Subcutaneous abdominal adipose tissue (tissue), 5 donors: ENCODE measurements around the gene CFAP77.

Experiments
- H3K27ac ChIP-seq: one replicate; pipeline ENCODE4 v1.7.0; 2013; ENCODE audit warnings: low read depth, mild to moderate bottlenecking, inconsistent platforms, low read length, moderate library complexity
- H3K27me3 ChIP-seq, 5 donors: one replicate each; pipeline ENCODE4 v1.7.0; 2013; ENCODE audit warnings: low read length in 5 of 5, inconsistent platforms in 1 of 5; ENCODE audit not compliant: control insufficient read depth in 5 of 5, insufficient read depth in 4 of 5
- H3K36me3 ChIP-seq, 5 donors: one replicate each; pipeline ENCODE4 v1.7.0; 2013; ENCODE audit warnings: low read length in 5 of 5; ENCODE audit not compliant: control insufficient read depth in 5 of 5, insufficient read depth in 5 of 5
- H3K4me1 ChIP-seq, 5 donors: one replicate each; pipeline ENCODE4 v1.7.0; 2013; ENCODE audit warnings: low read length in 5 of 5, mild to moderate bottlenecking in 3 of 5, moderate library complexity in 1 of 5; ENCODE audit not compliant: control insufficient read depth in 5 of 5, insufficient read depth in 5 of 5
- H3K4me3 ChIP-seq, 5 donors: one replicate each; pipeline ENCODE4 v1.7.0; 2013; ENCODE audit warnings: low read length in 5 of 5, low read depth in 1 of 5
- H3K9ac ChIP-seq, 5 donors: one replicate each; pipeline ENCODE4 v1.7.0; 2013; ENCODE audit warnings: low read length in 5 of 5, mild to moderate bottlenecking in 4 of 5, moderate library complexity in 3 of 5
- H3K9me3 ChIP-seq, 5 donors: one replicate each; pipeline ENCODE4 v1.7.0; 2013; ENCODE audit warnings: low read length in 5 of 5; ENCODE audit not compliant: control insufficient read depth in 5 of 5
- donor health status: healthy.
- donor health status: healthy.
- donor health status: healthy.
- donor health status: healthy.
- donor health status: healthy.

Gene CFAP77

DNA sequence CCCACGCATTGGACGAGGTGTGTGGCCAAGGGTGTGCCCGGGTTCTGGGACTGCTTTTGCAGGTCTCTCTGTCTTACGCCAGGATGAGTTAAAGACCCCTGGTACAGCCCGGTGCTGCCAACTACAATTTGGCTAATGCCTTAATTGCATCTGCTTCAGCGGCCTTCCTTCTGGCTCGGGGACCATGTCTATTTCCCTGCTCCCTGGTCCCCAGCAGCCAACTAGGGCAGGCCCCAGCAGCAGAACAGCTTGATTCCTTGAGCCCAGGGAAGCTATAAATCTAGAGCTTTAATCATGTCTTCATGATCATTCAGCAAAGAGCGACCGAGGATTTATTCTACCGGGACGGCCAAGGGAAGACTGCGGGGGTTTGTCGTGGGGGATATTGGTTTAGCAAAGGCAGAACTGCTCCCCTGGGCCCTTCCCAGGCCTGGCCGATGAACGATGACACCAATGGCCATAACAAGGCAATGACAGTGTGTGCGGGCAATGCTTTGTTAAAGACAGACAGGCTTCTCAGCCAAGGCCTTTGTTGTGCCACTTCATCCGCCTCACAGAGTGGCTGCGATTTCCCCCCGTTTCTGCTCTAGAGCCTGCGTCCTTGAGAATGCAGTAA is 51.4 kb downstream of the CFAP77 start:
- Histone ChIP-seq H3K27ac (no peak overlapping the region), H3K9ac (no peak overlapping the region), H3K27me3 (peaks cover 0 to 34% (median 23%) of the 10 kb centered on the region in 5 donors), H3K36me3 (no peaks in the 10 kb centered on the region), H3K9me3 (peaks cover 0 to 3% (median 0%) of the 10 kb centered on the region in 5 donors), H3K4me3 (no peak overlapping the region), H3K4me1 (peaks cover 0 to 4% (median 0%) of the 10 kb centered on the region in 5 donors)

DNA sequence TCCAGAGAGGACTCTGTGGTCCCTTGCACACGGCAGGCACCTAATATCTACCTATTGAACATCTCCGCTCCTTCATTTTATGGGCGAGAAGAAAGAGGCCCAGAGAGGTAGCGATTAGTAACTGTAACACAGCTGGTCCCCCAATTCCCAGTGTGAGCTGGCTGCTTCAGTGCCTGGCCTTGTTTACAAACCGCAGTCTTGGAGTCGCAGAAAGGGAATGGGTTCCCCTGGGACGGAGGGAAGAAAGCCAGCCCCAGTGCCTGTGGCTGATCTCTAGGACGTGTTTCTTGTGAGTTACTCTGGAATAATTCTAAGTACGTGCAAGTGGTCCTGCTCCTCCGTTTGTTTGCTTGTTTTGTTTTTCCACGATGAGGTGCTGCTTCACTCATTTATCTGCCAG is 52.0 kb downstream of the CFAP77 start:
- peaks cover 0 to 3% (median 0%) of the 10 kb centered on the region in 5 donors for H3K9me3 ChIP-seq
- no peak overlapping the region for H3K4me3 ChIP-seq
- H3K36me3 ChIP-seq: no peaks in the 10 kb centered on the region
- peaks cover 0 to 4% (median 0%) of the 10 kb centered on the region in 5 donors for H3K4me1 ChIP-seq
- H3K9ac ChIP-seq: no peak overlapping the region
- H3K27ac ChIP-seq: no peak overlapping the region
- peaks cover 0 to 34% (median 23%) of the 10 kb centered on the region in 5 donors for H3K27me3 ChIP-seq

DNA sequence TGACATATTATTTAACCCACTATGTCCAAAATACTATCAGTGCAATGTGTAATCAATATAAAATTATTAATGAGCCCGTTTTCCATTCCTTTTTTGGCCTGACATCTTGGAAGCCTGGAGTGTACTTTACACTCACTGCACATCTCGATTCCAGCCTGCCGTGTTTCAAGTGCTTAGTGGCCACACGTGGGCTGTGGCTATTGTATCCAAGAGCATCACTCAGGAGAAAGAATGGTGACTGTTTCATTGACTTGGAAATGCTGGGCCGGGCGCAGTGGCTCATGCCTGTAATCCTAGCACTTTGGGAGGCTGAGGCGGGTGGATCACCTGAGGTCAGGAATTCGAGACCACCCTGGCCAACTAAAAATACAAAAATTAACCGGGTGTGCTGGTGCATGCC is 54.5 kb downstream of the CFAP77 start:
- Histone ChIP-seq H3K4me1 (peaks cover 0 to 4% (median 0%) of the 10 kb centered on the region in 5 donors), H3K36me3 (no peaks in the 10 kb centered on the region), H3K27ac (no peak overlapping the region), H3K9me3 (peaks cover 0 to 3% (median 0%) of the 10 kb centered on the region in 5 donors), H3K27me3 (peaks cover 0 to 27% (median 14%) of the 10 kb centered on the region in 5 donors), H3K4me3 (no peak overlapping the region), H3K9ac (no peak overlapping the region)

DNA sequence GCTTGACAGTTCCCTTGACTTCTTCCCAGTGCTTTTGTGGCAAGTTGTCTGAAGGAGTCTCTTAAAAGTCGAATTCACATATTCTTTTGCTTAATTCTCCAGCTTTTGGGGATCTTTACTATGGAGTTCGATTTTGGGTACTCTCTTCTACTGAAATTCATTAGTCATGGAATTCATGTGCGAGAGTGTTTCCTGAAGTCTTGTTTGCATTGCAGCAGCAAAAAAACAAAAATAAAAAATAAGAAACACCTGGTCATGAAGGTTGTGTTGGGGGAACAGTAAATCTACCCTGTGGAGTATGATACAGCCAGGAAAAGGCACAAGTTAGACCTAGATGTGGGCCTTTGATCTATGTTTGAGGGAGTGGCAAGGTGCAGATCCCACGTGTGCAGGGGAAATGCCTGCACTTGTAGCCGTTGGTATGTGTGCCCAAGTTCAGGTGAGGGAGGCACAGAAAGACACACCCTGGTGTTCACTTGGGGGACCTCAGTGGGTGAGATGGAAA is 55.2 kb downstream of the CFAP77 start:
- Histone ChIP-seq H3K27ac (no peak overlapping the region), H3K27me3 (peaks cover 0 to 21% (median 9%) of the 10 kb centered on the region in 5 donors), H3K9ac (no peak overlapping the region), H3K9me3 (peaks cover 0 to 3% (median 0%) of the 10 kb centered on the region in 5 donors), H3K4me3 (no peak overlapping the region), H3K36me3 (no peaks in the 10 kb centered on the region), H3K4me1 (peaks cover 0 to 4% (median 0%) of the 10 kb centered on the region in 5 donors)

DNA sequence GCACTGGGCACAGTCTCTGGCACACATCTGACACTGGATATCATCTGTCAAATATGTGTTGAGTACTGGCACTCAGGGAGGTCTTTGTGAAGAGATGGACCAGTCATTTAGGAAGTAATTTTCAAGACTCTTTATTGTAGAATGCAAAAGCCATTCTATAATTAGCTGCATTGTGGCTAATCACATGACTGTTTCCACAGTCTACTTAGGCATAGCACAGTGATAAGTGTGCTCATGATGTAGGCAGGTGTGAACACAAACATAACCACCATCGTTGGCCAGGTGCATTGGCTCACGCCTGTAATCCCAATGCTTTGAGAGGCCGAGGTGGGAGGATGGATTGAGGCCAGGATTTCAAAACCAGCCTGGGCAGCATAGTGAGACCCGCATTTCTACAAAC is 62.2 kb downstream of the CFAP77 start:
- H3K4me1 ChIP-seq: no peaks in the 10 kb centered on the region
- no peaks in the 10 kb centered on the region for H3K36me3 ChIP-seq
- H3K9me3 ChIP-seq: no peaks in the 10 kb centered on the region
- peaks cover 0 to 16% (median 9%) of the 10 kb centered on the region in 5 donors for H3K27me3 ChIP-seq
- no peak overlapping the region for H3K27ac ChIP-seq
- no peak overlapping the region for H3K9ac ChIP-seq
- no peak overlapping the region for H3K4me3 ChIP-seq

DNA sequence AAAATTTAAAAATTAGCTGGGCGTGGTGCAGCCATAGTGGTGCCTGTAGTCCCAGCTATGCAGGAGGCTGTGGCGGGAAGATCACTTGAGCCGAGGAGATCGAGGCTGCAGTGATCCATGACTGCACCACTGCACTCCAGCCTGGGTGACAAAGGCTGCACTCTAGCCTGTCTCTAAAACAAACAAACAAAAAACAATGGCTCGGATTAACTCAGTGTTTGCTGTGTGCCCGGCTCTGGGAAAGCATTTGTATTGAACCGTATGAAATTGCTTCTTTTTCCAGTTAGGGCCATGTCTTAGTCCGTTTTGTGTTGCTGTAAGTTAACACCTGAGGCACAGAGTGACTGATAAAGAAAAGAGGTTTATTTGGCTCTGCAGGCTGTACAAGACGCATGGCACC is 62.6 kb downstream of the CFAP77 start:
- Histone ChIP-seq H3K27me3 (peaks cover 0 to 16% (median 13%) of the 10 kb centered on the region in 5 donors), H3K4me3 (no peak overlapping the region), H3K36me3 (no peaks in the 10 kb centered on the region), H3K9me3 (no peaks in the 10 kb centered on the region), H3K4me1 (no peaks in the 10 kb centered on the region), H3K9ac (no peak overlapping the region), H3K27ac (no peak overlapping the region)

DNA sequence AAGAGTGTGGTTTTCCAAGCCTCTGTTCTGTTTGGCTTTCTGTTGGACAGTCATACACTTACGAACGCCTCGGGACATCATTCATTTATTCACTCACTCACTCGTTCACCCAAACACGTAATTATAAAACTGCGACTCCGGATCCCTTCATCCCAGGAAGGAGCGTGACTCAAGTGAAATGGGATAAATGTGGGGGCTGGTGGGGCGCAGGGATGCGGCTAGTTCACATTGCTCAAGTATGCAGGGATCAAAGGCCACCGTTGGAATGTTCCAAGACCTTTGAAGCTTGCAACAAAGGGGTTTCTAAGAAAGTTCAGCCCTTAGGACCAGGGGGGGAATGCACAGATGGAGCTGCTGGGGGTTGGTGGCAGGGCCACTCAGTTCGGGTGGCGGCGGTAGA is 64.2 kb downstream of the CFAP77 start:
- Histone ChIP-seq H3K27ac (no peak overlapping the region), H3K4me1 (no peaks in the 10 kb centered on the region), H3K9ac (no peak overlapping the region), H3K27me3 (peaks cover 0 to 14% (median 11%) of the 10 kb centered on the region in 5 donors), H3K4me3 (no peak overlapping the region), H3K9me3 (no peaks in the 10 kb centered on the region), H3K36me3 (no peaks in the 10 kb centered on the region)

DNA sequence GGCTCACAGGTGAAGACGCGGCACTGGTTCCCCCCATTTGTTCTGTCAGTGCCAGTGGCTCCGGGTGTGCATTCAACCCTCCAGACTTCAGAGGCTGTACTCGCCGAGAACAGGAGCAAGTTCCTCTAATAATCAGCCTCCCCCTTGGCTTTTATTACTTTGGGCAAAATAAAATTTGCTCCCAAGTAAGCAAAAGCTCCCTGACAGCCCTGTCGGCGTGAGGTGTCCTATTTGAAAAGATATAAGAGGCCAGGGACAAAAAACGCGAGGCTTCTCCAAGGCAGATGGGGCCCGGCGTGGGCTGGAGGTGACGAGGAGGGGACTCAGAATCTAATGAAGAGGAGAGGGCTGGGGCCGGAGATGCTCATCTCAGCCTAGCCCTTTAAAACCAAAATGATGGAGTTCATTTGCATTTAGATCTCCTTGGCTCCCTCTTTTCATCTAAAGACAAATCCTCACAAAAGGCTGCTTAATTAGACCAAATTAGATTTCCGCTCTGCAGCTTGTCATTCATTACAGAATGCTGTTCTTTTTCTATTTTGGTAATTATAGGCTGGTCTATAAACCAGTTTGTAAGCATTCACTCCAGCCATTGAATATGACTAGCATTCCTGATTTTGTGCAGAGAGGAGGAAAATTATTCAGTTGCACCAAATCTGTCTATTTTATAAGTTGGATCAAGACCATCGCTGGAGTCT is 68.5 kb downstream of the CFAP77 start:
- no peaks in the 10 kb centered on the region for H3K4me1 ChIP-seq
- H3K27ac ChIP-seq: no peak overlapping the region
- H3K9ac ChIP-seq: no peak overlapping the region
- H3K4me3 ChIP-seq: no peak overlapping the region
- H3K27me3 ChIP-seq: peaks cover 4 to 32% (median 26%) of the 10 kb centered on the region in 5 donors
- no peaks in the 10 kb centered on the region for H3K36me3 ChIP-seq
- no peaks in the 10 kb centered on the region for H3K9me3 ChIP-seq

DNA sequence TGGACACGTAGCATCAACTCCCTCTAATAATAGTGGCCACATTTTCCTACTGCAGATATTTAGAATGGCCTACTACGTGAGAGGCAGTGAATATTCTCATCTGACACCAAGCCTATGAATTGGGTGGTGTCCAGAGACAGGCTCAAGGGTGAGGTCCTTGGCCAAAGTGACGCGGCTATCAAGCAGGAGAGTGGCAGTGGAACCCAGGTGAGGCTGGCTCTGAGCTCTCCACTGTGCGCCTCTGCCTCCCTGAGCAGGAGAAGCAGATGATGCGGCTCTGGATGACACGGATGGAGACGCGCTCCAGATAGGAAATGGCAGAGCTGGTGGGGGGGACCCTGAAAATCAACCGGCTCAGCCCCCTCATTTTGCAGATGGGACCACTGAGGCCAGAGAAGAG is 69.7 kb downstream of the CFAP77 start:
- Histone ChIP-seq H3K9me3 (no peaks in the 10 kb centered on the region), H3K27me3 (peaks cover 4 to 30% (median 26%) of the 10 kb centered on the region in 5 donors), H3K36me3 (no peaks in the 10 kb centered on the region), H3K9ac (no peak overlapping the region), H3K27ac (no peak overlapping the region), H3K4me1 (no peaks in the 10 kb centered on the region), H3K4me3 (no peak overlapping the region)
